Loucy (cell line): Measurements from ENCODE around the gene SNAPC2.

Experiments
- CTCF ChIP-seq: fragments of 200-600 bp; sonication (generic); conservative IDR thresholded peaks from 2 replicates; pipeline ENCODE4 v1.5.1; 2014; ENCODE audit warnings: mild to moderate bottlenecking, antibody characterized with exemption, low read length
- EZH2phosphoT487 ChIP-seq: fragments of 200-600 bp; IDR thresholded peaks from 2 replicates; pipeline ENCODE4 v1.6.1; 2018; ENCODE audit warnings: antibody characterized with exemption, mild to moderate bottlenecking, moderate library complexity, borderline replicate concordance

- TF ChIP-seq CTCF (no peak), EZH2phosphoT487 (no peak)
Observed at GRCh38 chr19:7916955-7917266, 3.2 kb upstream of the SNAPC2 start.
